Thyroid gland (tissue), 4 donors: ENCODE measurements around the gene DNAAF8. TPM values are rescaled to one million over a fixed set of nuclear protein-coding genes. Genes with fewer than 3 reads are reported as not detected.
A peak's percentile ranks its signal among the peaks of the same experiment; 100 is the strongest.

Source experiments
- DNase-seq, 2 donors: peaks; one replicate each; pipeline ENCODE4 v3.0.0-alpha.2; 2019
- H3K27ac ChIP-seq, 3 donors: fragments of 200-600 bp; sonication (generic); 1 replicate in 2 of 3; 2 replicates in 1 of 3; pipeline ENCODE4 v1.5.1; 2016 to 2019; ENCODE audit warnings: mild to moderate bottlenecking in 1 of 3, moderate library complexity in 1 of 3
- H3K27me3 ChIP-seq: fragments of 200-600 bp; sonication (generic); one replicate; pipeline ENCODE4 v1.5.1; 2019
- H3K36me3 ChIP-seq, 2 donors: fragments of 200-600 bp; sonication (generic); one replicate each; pipeline ENCODE4 v1.5.1; 2016 to 2019
- H3K4me1 ChIP-seq, 2 donors: fragments of 200-600 bp; sonication (generic); one replicate each; pipeline ENCODE4 v1.5.1; 2017 to 2019
- H3K4me3 ChIP-seq, 3 donors: fragments of 200-600 bp; sonication (generic); replicated peaks in 1 of 3; 1 replicate in 2 of 3; 2 replicates in 1 of 3; pipeline ENCODE4 v1.5.1; 2016; ENCODE audit warnings: mild to moderate bottlenecking in 1 of 3
- H3K9me3 ChIP-seq: fragments of 200-600 bp; sonication (generic); one replicate; pipeline ENCODE4 v1.5.1; 2017
- CTCF ChIP-seq, 6 experiments: fragments of 200-600 bp in 3 of 6; fragments of 450-650 bp in 3 of 6; sonication (generic) in 3 of 6; IDR thresholded peaks; one replicate each; pipeline ENCODE4 v1.5.1; 2016 to 2019; ENCODE audit warnings: antibody characterized with exemption in 6 of 6, mild to moderate bottlenecking in 2 of 6, inconsistent platforms in 1 of 6, moderate library complexity in 1 of 6
- POLR2A ChIP-seq, 2 donors: fragments of 450-650 bp; IDR thresholded peaks; one replicate each; pipeline ENCODE4 v1.6.1; 2017; ENCODE audit warnings: antibody characterized with exemption in 2 of 2, mild to moderate bottlenecking in 2 of 2, moderate library complexity in 1 of 2
- WGBS, 2 donors: methylation state at CpG; one replicate each; pipeline ENCODE4 v1.1.5; 2017; 5-methylcytosine and 5-hydroxymethylcytosine counted together
- intact Hi-C: fragments of 100-400 bp; cut with DNase I; formaldehyde crosslinking; loops from one replicate; pipeline ENCODE4 v1.15.1; 2023
- total RNA-seq, 4 donors: library from RNA; depleted of rRNA; stranded (reverse); fragments of >200 nt; gene quantifications; one replicate each; pipeline ENCODE4 v1.2.3, GENCODE V29; 2016

DNAAF8 gene
- total RNA-seq, 4 donors from 2014 or later = 0.25 to 4.1 (median 2.8) TPM

- Histone ChIP-seq H3K4me1 (no peaks in the 10 kb centered on the region), H3K9me3 (no peaks in the 10 kb centered on the region), H3K27me3 (no peaks in the 10 kb centered on the region), H3K4me3 (no peak overlapping the region), H3K27ac (no peak overlapping the region), H3K36me3 (peaks cover 24 to 31% of the 10 kb centered on the region in 2 donors)
- DNase-seq = no peak
- WGBS, 2 donors = 81 to 83% methylated on average over 7 of the region's 7 CpGs
- intact Hi-C loops = no loop called here
- no peak for TF ChIP-seq POLR2A (IDR thresholded peaks at IDR 0.05)
- no peak for TF ChIP-seq CTCF (IDR thresholded peaks at IDR 0.05)
These were observed 31.9 kb upstream of the DNAAF8 start for GRCh38 chr16:4702466-4702808.

- Histone ChIP-seq H3K27me3 (no peaks in the 10 kb centered on the region), H3K4me1 (no peaks in the 10 kb centered on the region), H3K9me3 (no peaks in the 10 kb centered on the region), H3K4me3 (no peak overlapping the region), H3K27ac (peak overlapping the region; percentile 18 to 41 (median 39)), H3K36me3 (peaks cover 10 to 20% of the 10 kb centered on the region in 2 donors)
- TF ChIP-seq POLR2A (IDR thresholded peaks at IDR 0.05) (no peak), CTCF (IDR thresholded peaks at IDR 0.05) (no peak)
- no peak for DNase-seq
- intact Hi-C loops = no loop called here
- 84 to 85% methylated on average over 5 to 7 of the region's 7 CpGs for WGBS, 2 donors
These were observed 30.4 kb upstream of the DNAAF8 start for GRCh38 chr16:4703906-4704305.

GRCh38 chr16:4704491-4704890, 29.8 kb upstream of the DNAAF8 start:
- Histone ChIP-seq H3K9me3 (no peaks in the 10 kb centered on the region), H3K27ac (peak overlapping the region; percentile 18 to 41 (median 39)), H3K36me3 (peaks cover 10 to 14% of the 10 kb centered on the region in 2 donors), H3K4me1 (no peaks in the 10 kb centered on the region), H3K27me3 (no peaks in the 10 kb centered on the region), H3K4me3 (no peak overlapping the region)
- intact Hi-C loops = no loop called here
- DNase-seq = peak; percentile 75 to 76
- WGBS, 2 donors = 37 to 39% methylated on average over 8 of the region's 8 CpGs
- no peak for TF ChIP-seq POLR2A (IDR thresholded peaks at IDR 0.05)
- no peak for TF ChIP-seq CTCF (IDR thresholded peaks at IDR 0.05)

GRCh38 chr16:4704913-4705312, 29.4 kb upstream of the DNAAF8 start:
- intact Hi-C loops = no loop called here
- no peaks in the 10 kb centered on the region for H3K9me3 ChIP-seq
- no peak overlapping the region for H3K4me3 ChIP-seq
- peak overlapping the region in 1 of 3 donors; percentile 39 for H3K27ac ChIP-seq
- H3K36me3 ChIP-seq = peaks cover 10% of the 10 kb centered on the region in 2 donors
- no peak for DNase-seq
- TF ChIP-seq POLR2A (IDR thresholded peaks at IDR 0.05) (no peak), CTCF (IDR thresholded peaks at IDR 0.05) (no peak)
- H3K27me3 ChIP-seq = no peaks in the 10 kb centered on the region
- 90 to 97% methylated on average over 8 to 10 of the region's 14 CpGs for WGBS, 2 donors
- no peaks in the 10 kb centered on the region for H3K4me1 ChIP-seq

- no peaks in the 10 kb centered on the region for H3K4me1 ChIP-seq
These were observed 27.5 kb upstream of the DNAAF8 start for GRCh38 chr16:4706871-4707270.

More at GRCh38 chr16:4706871-4707270, 27.5 kb upstream of the DNAAF8 start:
- no peak for DNase-seq
- TF ChIP-seq CTCF (IDR thresholded peaks at IDR 0.05) = no peak
- no peak for TF ChIP-seq POLR2A (IDR thresholded peaks at IDR 0.05)
- Histone ChIP-seq H3K9me3 (no peaks in the 10 kb centered on the region), H3K27ac (no peak overlapping the region), H3K36me3 (peaks cover 2 to 7% of the 10 kb centered on the region in 2 donors), H3K27me3 (no peaks in the 10 kb centered on the region), H3K4me3 (no peak overlapping the region)
- intact Hi-C loops = no loop called here
- 86 to 89% methylated on average over 7 of the region's 7 CpGs for WGBS, 2 donors
